Tibial nerve (tissue), 4 donors: ENCODE measurements around the gene NEK11. TPM values are rescaled to one million over a fixed set of nuclear protein-coding genes. Genes with fewer than 3 reads are reported as not detected.

Experiments used
- DNase-seq, 2 donors: peaks; one replicate each; pipeline ENCODE4 v3.0.0-alpha.2; 2019; ENCODE audit warnings: low spot score in 2 of 2
- H3K27ac ChIP-seq, 4 donors: fragments of 200-600 bp; sonication (generic) in 3 of 4; one replicate each; pipeline ENCODE4 v1.5.1; 2017 to 2019; ENCODE audit warnings: mild to moderate bottlenecking in 1 of 4
- H3K27me3 ChIP-seq, 2 donors: fragments of 200-600 bp; sonication (generic) in 1 of 2; one replicate each; pipeline versions ENCODE4 v1.5.1 to v1.6.0; 2017 to 2019
- H3K36me3 ChIP-seq, 3 donors: fragments of 200-600 bp; sonication (generic); one replicate each; pipeline ENCODE4 v1.5.1; 2018 to 2019
- H3K4me1 ChIP-seq, 4 donors: fragments of 200-600 bp; sonication (generic) in 3 of 4; one replicate each; pipeline ENCODE4 v1.5.1; 2017 to 2019
- H3K4me3 ChIP-seq, 4 donors: fragments of 200-600 bp; sonication (generic) in 3 of 4; one replicate each; pipeline ENCODE4 v1.5.1; 2017 to 2019; ENCODE audit warnings: mild to moderate bottlenecking in 1 of 4, moderate library complexity in 1 of 4
- H3K9me3 ChIP-seq, 4 donors: fragments of 200-600 bp; sonication (generic) in 3 of 4; one replicate each; pipeline ENCODE4 v1.5.1; 2017 to 2019
- EP300 ChIP-seq, 2 donors: sonication (generic); formaldehyde crosslinking; IDR thresholded peaks; one replicate each; pipeline ENCODE4 v1.6.1; 2017; ENCODE audit warnings: antibody characterized with exemption in 2 of 2, mild to moderate bottlenecking in 1 of 2
- POLR2A ChIP-seq, 2 donors: fragments of 450-650 bp; IDR thresholded peaks; one replicate each; pipeline ENCODE4 v1.6.1; 2017; ENCODE audit warnings: antibody characterized with exemption in 2 of 2, mild to moderate bottlenecking in 2 of 2, moderate library complexity in 2 of 2
- WGBS, 2 donors: methylation state at CpG; one replicate each; pipeline ENCODE4 v1.1.5; 2018; 5-methylcytosine and 5-hydroxymethylcytosine counted together
- total RNA-seq, 4 donors: library from RNA; depleted of rRNA; stranded (reverse); fragments of >200 nt; gene quantifications; one replicate each; pipeline ENCODE4 v1.1.0, GENCODE V29; 2016
- TF ChIP-seq, protein P1 (sequence below), 5 experiments: fragments of 200-600 bp in 3 of 5; fragments of 450-650 bp in 2 of 5; sonication (generic) in 3 of 5; IDR thresholded peaks; one replicate each; pipeline ENCODE4 v1.5.1; 2016 to 2019; ENCODE audit warnings: antibody characterized with exemption in 5 of 5, mild to moderate bottlenecking in 3 of 5, moderate library complexity in 2 of 5

NEK11 gene
- total RNA-seq, 4 donors from 2014 or later: 7.0 to 32.8 (median 15.3) TPM

DNA sequence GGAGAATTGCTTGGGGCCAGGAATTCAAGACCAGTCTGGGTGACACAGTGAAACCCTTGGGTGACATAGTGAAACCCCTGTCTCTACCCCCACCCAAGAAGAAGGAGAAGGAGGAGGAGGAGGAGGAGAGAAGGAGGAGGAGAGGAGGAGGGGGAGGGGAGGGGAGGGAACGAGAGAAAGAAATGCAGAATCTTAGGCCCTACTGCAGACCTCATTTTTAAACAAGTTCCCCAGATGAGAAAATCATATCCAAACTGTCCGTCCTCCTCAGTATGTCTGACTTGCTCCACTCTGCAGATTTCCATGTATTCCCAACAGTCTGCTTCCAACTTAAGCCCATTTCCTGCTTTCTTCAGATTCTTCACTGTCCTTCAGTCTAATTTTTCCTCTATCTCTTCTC lies 291.0 kb downstream of the NEK11 start:
- Histone ChIP-seq H3K4me3 (no peak overlapping the region), H3K36me3 (no peaks in the 10 kb centered on the region), H3K9me3 (no peaks in the 10 kb centered on the region), H3K27me3 (no peaks in the 10 kb centered on the region), H3K27ac (no peak overlapping the region), H3K4me1 (no peaks in the 10 kb centered on the region)
- no peak for DNase-seq
- WGBS, 2 donors: 82 to 85% methylated on average over 2 of the region's 2 CpGs
- TF ChIP-seq EP300 (IDR thresholded peaks at IDR 0.05) (no peak), POLR2A (IDR thresholded peaks at IDR 0.05) (no peak)
- TF ChIP-seq, protein P1, sequence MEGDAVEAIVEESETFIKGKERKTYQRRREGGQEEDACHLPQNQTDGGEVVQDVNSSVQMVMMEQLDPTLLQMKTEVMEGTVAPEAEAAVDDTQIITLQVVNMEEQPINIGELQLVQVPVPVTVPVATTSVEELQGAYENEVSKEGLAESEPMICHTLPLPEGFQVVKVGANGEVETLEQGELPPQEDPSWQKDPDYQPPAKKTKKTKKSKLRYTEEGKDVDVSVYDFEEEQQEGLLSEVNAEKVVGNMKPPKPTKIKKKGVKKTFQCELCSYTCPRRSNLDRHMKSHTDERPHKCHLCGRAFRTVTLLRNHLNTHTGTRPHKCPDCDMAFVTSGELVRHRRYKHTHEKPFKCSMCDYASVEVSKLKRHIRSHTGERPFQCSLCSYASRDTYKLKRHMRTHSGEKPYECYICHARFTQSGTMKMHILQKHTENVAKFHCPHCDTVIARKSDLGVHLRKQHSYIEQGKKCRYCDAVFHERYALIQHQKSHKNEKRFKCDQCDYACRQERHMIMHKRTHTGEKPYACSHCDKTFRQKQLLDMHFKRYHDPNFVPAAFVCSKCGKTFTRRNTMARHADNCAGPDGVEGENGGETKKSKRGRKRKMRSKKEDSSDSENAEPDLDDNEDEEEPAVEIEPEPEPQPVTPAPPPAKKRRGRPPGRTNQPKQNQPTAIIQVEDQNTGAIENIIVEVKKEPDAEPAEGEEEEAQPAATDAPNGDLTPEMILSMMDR (IDR thresholded peaks at IDR 0.05): no peak

- H3K4me3 ChIP-seq: no peak overlapping the region
- DNase-seq: no peak
- no peaks in the 10 kb centered on the region for H3K9me3 ChIP-seq
- H3K36me3 ChIP-seq: no peaks in the 10 kb centered on the region
- H3K4me1 ChIP-seq: peaks cover 0 to 4% (median 0%) of the 10 kb centered on the region in 4 donors
- 49 to 60% methylated on average over 3 of the region's 3 CpGs for WGBS, 2 donors
- TF ChIP-seq, protein P1 (IDR thresholded peaks at IDR 0.05): no peak
- TF ChIP-seq POLR2A (IDR thresholded peaks at IDR 0.05) (no peak), EP300 (IDR thresholded peaks at IDR 0.05) (no peak)
- no peaks in the 10 kb centered on the region for H3K27me3 ChIP-seq
- no peak overlapping the region for H3K27ac ChIP-seq
Observed at GRCh38 chr3:131323014-131323413, 296.3 kb downstream of the NEK11 start.

DNA sequence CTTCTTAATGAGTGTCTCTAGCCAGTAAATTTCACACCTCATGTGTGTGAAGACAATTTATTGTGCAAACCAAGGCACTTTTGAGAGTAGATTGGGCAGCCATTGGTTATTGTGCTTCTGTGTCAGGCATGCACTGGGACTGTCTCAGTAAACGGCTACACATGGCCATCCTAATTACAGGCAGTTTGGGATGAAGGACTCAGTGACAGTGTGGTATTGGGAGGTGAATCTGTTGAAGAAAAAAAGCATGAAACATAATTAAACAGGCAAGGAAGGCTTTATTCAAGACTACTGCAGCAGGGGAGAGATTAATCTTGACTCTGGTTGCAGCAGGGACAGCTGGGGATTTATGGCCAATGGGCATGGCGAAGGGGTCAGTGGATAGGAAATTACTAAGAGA lies 297.1 kb downstream of the NEK11 start:
- TF ChIP-seq EP300 (IDR thresholded peaks at IDR 0.05) (no peak), POLR2A (IDR thresholded peaks at IDR 0.05) (no peak)
- TF ChIP-seq, protein P1 (IDR thresholded peaks at IDR 0.05): no peak
- no peak for DNase-seq
- no peaks in the 10 kb centered on the region for H3K27me3 ChIP-seq
- WGBS, 2 donors: 63 to 70% methylated on average over 2 of the region's 2 CpGs
- H3K36me3 ChIP-seq: no peaks in the 10 kb centered on the region
- H3K4me1 ChIP-seq: peaks cover 0 to 4% (median 0%) of the 10 kb centered on the region in 4 donors
- no peaks in the 10 kb centered on the region for H3K9me3 ChIP-seq
- H3K27ac ChIP-seq: no peak overlapping the region
- H3K4me3 ChIP-seq: no peak overlapping the region

DNA sequence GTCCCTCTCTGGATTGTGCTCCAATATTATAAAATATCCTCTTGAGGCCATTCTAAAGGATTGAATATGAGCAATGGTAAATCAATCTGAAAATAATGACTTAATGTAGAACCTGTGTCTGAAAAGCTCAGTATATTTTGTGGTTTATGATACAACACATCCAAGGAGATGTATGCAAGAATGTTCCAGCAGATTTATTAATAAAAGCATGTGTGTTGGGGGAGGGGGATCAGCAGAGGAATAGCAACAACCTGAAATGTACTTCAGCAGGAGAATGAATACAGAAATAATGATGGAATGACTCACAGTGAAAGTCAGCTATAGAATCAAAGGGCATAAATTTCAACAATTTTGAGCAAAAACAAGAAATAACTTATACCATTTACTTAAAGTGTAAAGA lies 298.2 kb downstream of the NEK11 start:
- no peaks in the 10 kb centered on the region for H3K36me3 ChIP-seq
- no peaks in the 10 kb centered on the region for H3K27me3 ChIP-seq
- peaks cover 0 to 4% (median 0%) of the 10 kb centered on the region in 4 donors for H3K4me1 ChIP-seq
- H3K27ac ChIP-seq: no peak overlapping the region
- no peak for DNase-seq
- TF ChIP-seq, protein P1 (IDR thresholded peaks at IDR 0.05): no peak
- TF ChIP-seq POLR2A (IDR thresholded peaks at IDR 0.05) (no peak), EP300 (IDR thresholded peaks at IDR 0.05) (no peak)
- no peak overlapping the region for H3K4me3 ChIP-seq
- H3K9me3 ChIP-seq: no peaks in the 10 kb centered on the region

DNA sequence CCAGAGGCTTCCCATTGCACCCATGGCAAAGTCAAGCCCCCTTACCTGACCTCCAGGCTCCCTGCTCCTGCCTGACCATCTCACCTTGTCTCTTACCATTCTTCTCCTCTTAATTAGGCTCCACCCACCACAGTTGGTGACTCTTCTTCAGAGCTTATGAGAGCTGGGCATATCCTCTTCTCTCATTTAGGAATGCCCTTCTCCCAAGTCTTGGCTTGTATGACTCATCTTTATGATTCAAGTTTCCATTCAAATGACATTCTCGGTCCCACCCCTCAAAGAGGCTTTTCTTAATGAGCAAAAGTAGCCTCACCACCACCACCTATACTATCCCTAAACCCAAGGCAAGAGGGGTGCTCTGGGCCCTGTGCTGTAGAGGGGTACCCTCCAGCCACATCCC lies 299.6 kb downstream of the NEK11 start:
- Histone ChIP-seq H3K27ac (no peak overlapping the region), H3K4me3 (no peak overlapping the region), H3K4me1 (peaks cover 0 to 4% (median 0%) of the 10 kb centered on the region in 4 donors), H3K9me3 (no peaks in the 10 kb centered on the region), H3K36me3 (no peaks in the 10 kb centered on the region), H3K27me3 (no peaks in the 10 kb centered on the region)
- DNase-seq: no peak
- WGBS, 2 donors: 76 to 93% methylated on average over 1 of the region's 1 CpG
- TF ChIP-seq POLR2A (IDR thresholded peaks at IDR 0.05) (no peak), EP300 (IDR thresholded peaks at IDR 0.05) (no peak)
- TF ChIP-seq, protein P1 (IDR thresholded peaks at IDR 0.05): no peak
